Stimulated activated naive CD8-positive, alpha-beta T cell treated with anti-CD3 and anti-CD28 coated beads, Interleukin-15, Interleukin-2, amounts not matched to agents 100 ng/mL and 50 ng/mL, for 24 hours (primary cell): Measurements from ENCODE around the gene SLC30A5.

Experiments used
- H3K27ac Mint-ChIP-seq: one replicate; pipeline ENCODE4 v1.8.0; 2021; ENCODE audit warnings: mild to moderate bottlenecking, mixed read lengths
- H3K27me3 Mint-ChIP-seq: one replicate; pipeline ENCODE4 v1.8.0; 2021; ENCODE audit warnings: mixed read lengths
- H3K36me3 Mint-ChIP-seq: one replicate; pipeline ENCODE4 v1.8.0; 2021; ENCODE audit warnings: low read depth, mixed read lengths
- H3K4me1 Mint-ChIP-seq: one replicate; pipeline ENCODE4 v1.8.0; 2021; ENCODE audit warnings: low read depth, mixed read lengths
- H3K4me3 Mint-ChIP-seq: one replicate; pipeline ENCODE4 v1.8.0; 2021; ENCODE audit warnings: mild to moderate bottlenecking, mixed read lengths
- H3K9me3 Mint-ChIP-seq: one replicate; pipeline ENCODE4 v1.8.0; 2021; ENCODE audit warnings: mixed read lengths

SLC30A5 gene

GRCh38 chr5:69170969-69171368, 77.2 kb downstream of the SLC30A5 start:
- Mint-ChIP-seq H3K36me3 (peaks cover 83% of the 10 kb centered on the region), H3K27ac (no peak overlapping the region)

More at GRCh38 chr5:69170969-69171368, 77.2 kb downstream of the SLC30A5 start:
- Mint-ChIP-seq H3K4me1 (peaks cover 32% of the 10 kb centered on the region), H3K4me3 (no peak overlapping the region), H3K9me3 (no peaks in the 10 kb centered on the region), H3K27me3 (no peaks in the 10 kb centered on the region)
